Stimulated activated CD4-positive, alpha-beta T cell treated with anti-CD3 and anti-CD28 coated beads, Interleukin-2, amount 100 ng/mL, for 24 hours (primary cell): ENCODE measurements around the gene TMEM174.

Experiments used
- DNase-seq, 2 donors: peaks; one replicate each; pipeline ENCODE4 v3.0.0-alpha.2; 2020

TMEM174 gene

GRCh38 chr5:73172951-73173350 is at the start of gene TMEM174:
Gene TMEM174, plus strand, starts transcription at chr5:73173193. Its CDS starts 51 bp downstream, at chr5:73173244.
- no peak for DNase-seq

- DNase-seq, result no peak
Measured at GRCh38 chr5:73125289-73125688, 47.7 kb upstream of the TMEM174 start.

GRCh38 chr5:73126381-73126780 is 46.6 kb upstream of the TMEM174 start:
- DNase-seq, result no peak

- no peak for DNase-seq
Measured at GRCh38 chr5:73126957-73127356, 46.0 kb upstream of the TMEM174 start.

GRCh38 chr5:73129143-73129542 is 43.9 kb upstream of the TMEM174 start:
- no peak for DNase-seq

GRCh38 chr5:73130811-73131210 is 42.2 kb upstream of the TMEM174 start:
- no peak for DNase-seq

- no peak for DNase-seq
Measured at GRCh38 chr5:73131711-73132425, 41.1 kb upstream of the TMEM174 start.

- DNase-seq, result no peak
Measured at GRCh38 chr5:73132759-73133158, 40.2 kb upstream of the TMEM174 start.

GRCh38 chr5:73135021-73135420 is 38.0 kb upstream of the TMEM174 start:
- DNase-seq, result no peak

- no peak for DNase-seq
Measured at GRCh38 chr5:73135429-73136054, 37.5 kb upstream of the TMEM174 start.

GRCh38 chr5:73136055-73136562 is 36.9 kb upstream of the TMEM174 start:
- DNase-seq, result no peak

- no peak for DNase-seq
Measured at GRCh38 chr5:73137563-73138530, 35.1 kb upstream of the TMEM174 start.

- DNase-seq, result no peak
Measured at GRCh38 chr5:73139485-73139884, 33.5 kb upstream of the TMEM174 start.

GRCh38 chr5:73140801-73141200 is 32.2 kb upstream of the TMEM174 start:
- DNase-seq, result no peak

GRCh38 chr5:73142035-73142434 is 31.0 kb upstream of the TMEM174 start:
- DNase-seq, result no peak

- no peak for DNase-seq
Measured at GRCh38 chr5:73143716-73144115, 29.3 kb upstream of the TMEM174 start.

- no peak for DNase-seq
Measured at GRCh38 chr5:73149540-73149939, 23.5 kb upstream of the TMEM174 start.

GRCh38 chr5:73150876-73151275 is 22.1 kb upstream of the TMEM174 start:
- no peak for DNase-seq

GRCh38 chr5:73151766-73152410 is 21.1 kb upstream of the TMEM174 start:
- DNase-seq, result no peak

GRCh38 chr5:73152411-73153388 is 20.3 kb upstream of the TMEM174 start:
- no peak for DNase-seq

GRCh38 chr5:73153513-73153912 is 19.5 kb upstream of the TMEM174 start:
- no peak for DNase-seq
